K562 (cell line): Measurements from ENCODE around the gene BCAN. TPM values are rescaled to one million over a fixed set of nuclear protein-coding genes. Genes with fewer than 3 reads are reported as not detected.

ENCODE experiments used
- JUN ChIP-seq, 2 experiments: sonication (generic) in 1 of 2; formaldehyde crosslinking in 1 of 2; IDR thresholded peaks; 2 replicates each; pipeline versions ENCODE4 v1.6.1 to v1.8.0; 2012 to 2022; ENCODE audit warnings: borderline replicate concordance in 2 of 2, mild to moderate bottlenecking in 2 of 2, improper control_type of control experiment in 1 of 2, low read depth in 1 of 2, low read length in 1 of 2, missing genetic modification reagents in 1 of 2
- MAZ ChIP-seq, 2 experiments: fragments of 450-650 bp in 1 of 2; sonication (generic) in 1 of 2; formaldehyde crosslinking; IDR thresholded peaks in 1 of 2; conservative IDR thresholded peaks in 1 of 2; 2 replicates each; pipeline versions ENCODE4 v1.4.0 to v1.5.0; 2020; ENCODE audit warnings: mild to moderate bottlenecking in 1 of 2, missing genetic modification reagents in 1 of 2
- MTA3 ChIP-seq: fragments of 450-650 bp; formaldehyde crosslinking; IDR thresholded peaks from 2 replicates; pipeline ENCODE4 v1.6.1; 2017; ENCODE audit warnings: mild to moderate bottlenecking, borderline replicate concordance
- NONO ChIP-seq, 2 experiments: fragments of 200-400 bp in 1 of 2; fragments of 450-650 bp in 1 of 2; formaldehyde crosslinking in 1 of 2; IDR thresholded peaks; 2 replicates each; pipeline ENCODE4 v1.6.1; 2017; ENCODE audit warnings: low read depth in 2 of 2, mild to moderate bottlenecking in 2 of 2, moderate library complexity in 2 of 2, low read length in 1 of 2
- YY1 ChIP-seq, 3 experiments: IDR thresholded peaks; 2 replicates each; pipeline ENCODE4 v1.6.1; 2011; ENCODE audit warnings: low read length in 2 of 3, mild to moderate bottlenecking in 2 of 3, moderate library complexity in 2 of 3, borderline replicate concordance in 1 of 3, control low read depth in 1 of 3, low read depth in 1 of 3; ENCODE audit not compliant: insufficient read depth in 3 of 3, insufficient replicate concordance in 2 of 3, control insufficient read depth in 1 of 3, insufficient read length in 1 of 3; ENCODE audit errors: extremely low read depth in 1 of 3
- ZNF121 ChIP-seq: sonication (generic); formaldehyde crosslinking; conservative IDR thresholded peaks from 2 replicates; pipeline ENCODE4 v1.8.0; 2022; ENCODE audit warnings: missing genetic modification reagents
- ZNF41 ChIP-seq: fragments of 250-450 bp; sonication (Bioruptor Pico); conservative IDR thresholded peaks from 2 replicates; pipeline ENCODE4 v1.4.0; 2020; ENCODE audit warnings: mild to moderate bottlenecking
- ZNF589 ChIP-seq: fragments of 200-800 bp; sonication (Bioruptor generic); IDR thresholded peaks from 2 replicates; pipeline ENCODE4 v1.6.1; 2016; ENCODE audit warnings: low read depth, missing genetic modification characterization, missing compliant biosample characterization
- polyA plus RNA-seq, 8 experiments: library from polyadenylated mRNA; depleted of rRNA in 4 of 8; stranded (reverse) in 5 of 8; unstranded in 3 of 8; fragments of >200 nt; fragmentation: Nextera tagmentation in 2 of 8; fragmentation: Illumina TruSeq in 1 of 8; extraction: Ambion mirVana in 2 of 8; extraction: Trizol in 1 of 8; gene quantifications; 2 replicates each; pipeline versions ENCODE4 v1.2.1 to v1.2.3, GENCODE V29; 2011 to 2014; ENCODE audit warnings: inconsistent platforms in 1 of 8, missing spikeins in 1 of 8
- total RNA-seq, 7 experiments: library from RNA; depleted of rRNA in 6 of 7; stranded (reverse); fragments of >200 nt in 6 of 7; fragmentation: Illumina TruSeq in 2 of 7; extraction: Trizol in 2 of 7; gene quantifications; 2 replicates each; pipeline versions ENCODE4 v1.2.1 to v1.2.3, GENCODE V29; 2011 to 2021; ENCODE audit warnings: low replicate concordance in 1 of 7
- TF ChIP-seq, protein P1 (sequence below), 2 experiments: fragments of 450-650 bp in 1 of 2; sonication (generic) in 1 of 2; formaldehyde crosslinking in 1 of 2; IDR thresholded peaks; 2 replicates each; pipeline versions ENCODE4 v1.7.1 to v1.9.0; 2016 to 2022; ENCODE audit warnings: inconsistent platforms in 1 of 2, mild to moderate bottlenecking in 1 of 2, missing genetic modification reagents in 1 of 2

The BCAN gene
- total and polyA plus RNA-seq, 9 of the 15 experiments (the other 6 are each of a cell fraction or from before 2014, with no cell fraction given) = 0.04 to 0.33 (median 0.14) TPM; not detected in 5

DNA sequence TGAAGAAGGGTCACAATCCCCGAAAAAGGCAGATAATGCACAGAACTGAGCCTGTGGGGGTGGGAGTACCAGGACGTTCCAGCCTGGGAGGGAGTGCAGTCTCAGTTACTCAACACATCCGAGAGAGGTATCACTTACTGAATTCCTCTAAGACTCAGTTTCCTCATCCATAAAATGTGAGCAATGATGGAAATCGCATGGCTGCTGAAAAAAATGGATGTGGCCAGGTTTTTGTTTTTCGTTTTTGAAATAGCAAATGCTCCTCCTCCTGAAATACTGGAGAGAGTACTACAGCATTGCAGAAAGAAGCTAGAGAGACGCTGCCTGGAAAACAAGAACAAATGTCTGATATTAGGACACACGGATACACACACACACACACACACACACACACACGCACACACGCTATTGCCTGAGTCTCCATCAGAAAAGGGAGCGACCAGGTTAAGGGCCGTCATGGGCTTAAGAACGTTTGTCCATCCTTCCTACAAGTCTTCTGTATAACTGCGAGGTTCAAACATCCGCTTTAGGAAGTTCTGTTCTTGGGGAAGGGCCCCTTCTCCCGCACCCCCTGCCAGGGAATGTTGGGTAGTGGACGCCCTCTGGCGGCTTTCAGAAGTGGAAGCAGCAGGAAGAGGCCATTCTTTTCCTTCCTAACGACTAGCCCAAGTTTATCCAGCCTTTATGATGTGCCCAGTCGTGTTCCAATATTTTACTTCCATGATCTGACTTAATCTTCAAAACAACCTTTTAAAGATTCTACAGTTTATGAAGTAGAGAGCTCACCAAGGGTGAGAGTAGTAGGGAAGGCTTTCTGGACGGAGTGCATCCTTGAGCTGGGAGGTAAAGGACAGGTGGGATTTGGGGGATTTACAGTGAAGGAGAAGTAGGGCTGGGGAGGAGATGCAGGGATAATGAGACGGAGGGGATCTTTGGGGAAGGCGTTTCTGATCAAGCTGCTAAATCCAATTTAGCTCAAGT, 36.0 kb downstream of the BCAN start (continued):
- TF ChIP-seq, protein P1, sequence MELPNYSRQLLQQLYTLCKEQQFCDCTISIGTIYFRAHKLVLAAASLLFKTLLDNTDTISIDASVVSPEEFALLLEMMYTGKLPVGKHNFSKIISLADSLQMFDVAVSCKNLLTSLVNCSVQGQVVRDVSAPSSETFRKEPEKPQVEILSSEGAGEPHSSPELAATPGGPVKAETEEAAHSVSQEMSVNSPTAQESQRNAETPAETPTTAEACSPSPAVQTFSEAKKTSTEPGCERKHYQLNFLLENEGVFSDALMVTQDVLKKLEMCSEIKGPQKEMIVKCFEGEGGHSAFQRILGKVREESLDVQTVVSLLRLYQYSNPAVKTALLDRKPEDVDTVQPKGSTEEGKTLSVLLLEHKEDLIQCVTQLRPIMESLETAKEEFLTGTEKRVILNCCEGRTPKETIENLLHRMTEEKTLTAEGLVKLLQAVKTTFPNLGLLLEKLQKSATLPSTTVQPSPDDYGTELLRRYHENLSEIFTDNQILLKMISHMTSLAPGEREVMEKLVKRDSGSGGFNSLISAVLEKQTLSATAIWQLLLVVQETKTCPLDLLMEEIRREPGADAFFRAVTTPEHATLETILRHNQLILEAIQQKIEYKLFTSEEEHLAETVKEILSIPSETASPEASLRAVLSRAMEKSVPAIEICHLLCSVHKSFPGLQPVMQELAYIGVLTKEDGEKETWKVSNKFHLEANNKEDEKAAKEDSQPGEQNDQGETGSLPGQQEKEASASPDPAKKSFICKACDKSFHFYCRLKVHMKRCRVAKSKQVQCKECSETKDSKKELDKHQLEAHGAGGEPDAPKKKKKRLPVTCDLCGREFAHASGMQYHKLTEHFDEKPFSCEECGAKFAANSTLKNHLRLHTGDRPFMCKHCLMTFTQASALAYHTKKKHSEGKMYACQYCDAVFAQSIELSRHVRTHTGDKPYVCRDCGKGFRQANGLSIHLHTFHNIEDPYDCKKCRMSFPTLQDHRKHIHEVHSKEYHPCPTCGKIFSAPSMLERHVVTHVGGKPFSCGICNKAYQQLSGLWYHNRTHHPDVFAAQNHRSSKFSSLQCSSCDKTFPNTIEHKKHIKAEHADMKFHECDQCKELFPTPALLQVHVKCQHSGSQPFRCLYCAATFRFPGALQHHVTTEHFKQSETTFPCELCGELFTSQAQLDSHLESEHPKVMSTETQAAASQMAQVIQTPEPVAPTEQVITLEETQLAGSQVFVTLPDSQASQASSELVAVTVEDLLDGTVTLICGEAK (IDR thresholded peaks at IDR 0.05) = 0 out of 2 replicates have a peak, but pooled peaks have one; percentile 10
- TF ChIP-seq, protein P1 (CRISPR knock-in tag; IDR thresholded peaks at IDR 0.05) = no peak
- peak in 1 of 2 experiments; percentile 75; a peak in 1 of 4 replicates for TF ChIP-seq NONO (IDR thresholded peaks at IDR 0.05; ENCODE audit: low read depth in 2 of 2, low read length in 1 of 2)
- no peak for TF ChIP-seq ZNF41 (CRISPR knock-in tag)
- no peak for TF ChIP-seq JUN (IDR thresholded peaks at IDR 0.05; ENCODE audit: borderline replicate concordance, low read depth, low read length)
- peak; percentile 35; the same call in 1 of the 2 replicates for TF ChIP-seq JUN (CRISPR knock-in tag; IDR thresholded peaks at IDR 0.05; ENCODE audit: borderline replicate concordance)
- TF ChIP-seq ZNF589 = no peak
- TF ChIP-seq ZNF121 (CRISPR knock-in tag) = no peak
- TF ChIP-seq MAZ (CRISPR knock-in tag; conservative IDR thresholded peaks at IDR 0.05 in 1 of 2, IDR thresholded peaks at IDR 0.05 in 1 of 2) = peak; percentile 47 to 92; a peak in 3 of 4 replicates
- no peak for TF ChIP-seq MTA3
- peak in 1 of 3 experiments; percentile 76 for TF ChIP-seq YY1 (IDR thresholded peaks at IDR 0.05; ENCODE audit: borderline replicate concordance in 1 of 3, control insufficient read depth in 1 of 3, extremely low read depth in 1 of 3, insufficient read depth in 3 of 3, insufficient read length in 1 of 3, insufficient replicate concordance in 2 of 3, low read depth in 1 of 3, low read length in 2 of 3)
